SW 1271 (cell line): Measurements from ENCODE around the gene CTNNBL1.
"Not testable (repeated sequence)": the region's sequence is repeated elsewhere in the genome, so short reads cannot be mapped to it uniquely, and the experiment has no call there.

Source experiments
- DNase-seq, 2 experiments: peaks; one replicate each; lab custom pipeline; 2025; lab: John Stamatoyannopoulos, UW

The CTNNBL1 gene

GRCh38 chr20:37706298-37706697 is 12.5 kb downstream of the CTNNBL1 start:
- no peak for DNase-seq

GRCh38 chr20:37711001-37711400 is 17.2 kb downstream of the CTNNBL1 start:
- DNase-seq, result no peak

GRCh38 chr20:37711994-37712964 is 18.4 kb downstream of the CTNNBL1 start:
- no peak for DNase-seq

- no peak for DNase-seq
Observed at GRCh38 chr20:37713396-37713795, 19.6 kb downstream of the CTNNBL1 start.

GRCh38 chr20:37714978-37715672 is 21.3 kb downstream of the CTNNBL1 start:
- DNase-seq, result no peak

- no peak for DNase-seq
Observed at GRCh38 chr20:37721751-37722150, 27.9 kb downstream of the CTNNBL1 start.

GRCh38 chr20:37722312-37722711 is 28.5 kb downstream of the CTNNBL1 start:
- not testable (repeated sequence) for DNase-seq

GRCh38 chr20:37723668-37724067 is 29.8 kb downstream of the CTNNBL1 start:
- DNase-seq, result no peak

GRCh38 chr20:37725165-37725564 is 31.3 kb downstream of the CTNNBL1 start:
- DNase-seq, result no peak

GRCh38 chr20:37725855-37726254 is 32.0 kb downstream of the CTNNBL1 start:
- DNase-seq, result no peak

- DNase-seq, result no peak
Observed at GRCh38 chr20:37726321-37726720, 32.5 kb downstream of the CTNNBL1 start.

- no peak for DNase-seq
Observed at GRCh38 chr20:37726971-37727956, 33.4 kb downstream of the CTNNBL1 start.

- DNase-seq, result no peak
Observed at GRCh38 chr20:37727957-37728634, 34.3 kb downstream of the CTNNBL1 start.

GRCh38 chr20:37728635-37728983 is 34.8 kb downstream of the CTNNBL1 start:
- no peak for DNase-seq

- no peak for DNase-seq
Observed at GRCh38 chr20:37729452-37729851, 35.6 kb downstream of the CTNNBL1 start.

- DNase-seq, result no peak
Observed at GRCh38 chr20:37729909-37730308, 36.1 kb downstream of the CTNNBL1 start.

- no peak for DNase-seq
Observed at GRCh38 chr20:37733416-37733815, 39.6 kb downstream of the CTNNBL1 start.

- DNase-seq, result no peak
Observed at GRCh38 chr20:37734228-37734985, 40.6 kb downstream of the CTNNBL1 start.

GRCh38 chr20:37735541-37735940 is 41.7 kb downstream of the CTNNBL1 start:
- DNase-seq, result no peak

GRCh38 chr20:37736132-37736531 is 42.3 kb downstream of the CTNNBL1 start:
- DNase-seq, result no peak
